Skin of body (tissue), 2 donors: Measurements from ENCODE around the gene SYK. TPM values are rescaled to one million over a fixed set of nuclear protein-coding genes. Genes with fewer than 3 reads are reported as not detected.

Experiments used
- DNase-seq: peaks from one replicate; lab custom pipeline; 2025; lab: John Stamatoyannopoulos, UW
- total RNA-seq: library from RNA; depleted of rRNA; stranded (reverse); fragments of >200 nt; gene quantifications from one replicate; pipeline ENCODE4 v1.2.3, GENCODE V29; 2014

SYK gene
- total RNA-seq, 1 donor from 2014 or later: 10.2 TPM

- no peak for DNase-seq
Measured at GRCh38 chr9:90822866-90823265, 21.2 kb downstream of the SYK start.

GRCh38 chr9:90825586-90825985 lies 24.0 kb downstream of the SYK start:
- no peak for DNase-seq

GRCh38 chr9:90826326-90827020 lies 24.9 kb downstream of the SYK start:
- DNase-seq: no peak

- no peak for DNase-seq
Measured at GRCh38 chr9:90827181-90827871, 25.7 kb downstream of the SYK start.

- DNase-seq: no peak
Measured at GRCh38 chr9:90830051-90830450, 28.4 kb downstream of the SYK start.

GRCh38 chr9:90830977-90831376 lies 29.4 kb downstream of the SYK start:
- DNase-seq: no peak

- no peak for DNase-seq
Measured at GRCh38 chr9:90832261-90832660, 30.6 kb downstream of the SYK start.

GRCh38 chr9:90834828-90835595 lies 33.4 kb downstream of the SYK start:
- no peak for DNase-seq

- DNase-seq: no peak
Measured at GRCh38 chr9:90836411-90837080, 34.9 kb downstream of the SYK start.

- no peak for DNase-seq
Measured at GRCh38 chr9:90838098-90838497, 36.5 kb downstream of the SYK start.

- DNase-seq: no peak
Measured at GRCh38 chr9:90838581-90839154, 37.0 kb downstream of the SYK start.

GRCh38 chr9:90839183-90839728 lies 37.6 kb downstream of the SYK start:
- DNase-seq: no peak

GRCh38 chr9:90840696-90841095 lies 39.1 kb downstream of the SYK start:
- DNase-seq: no peak

- DNase-seq: no peak
Measured at GRCh38 chr9:90841213-90841612, 39.6 kb downstream of the SYK start.

GRCh38 chr9:90841615-90842014 lies 40.0 kb downstream of the SYK start:
- DNase-seq: no peak

- no peak for DNase-seq
Measured at GRCh38 chr9:90842176-90842777, 40.7 kb downstream of the SYK start.

- no peak for DNase-seq
Measured at GRCh38 chr9:90842996-90843395, 41.4 kb downstream of the SYK start.

- DNase-seq: no peak
Measured at GRCh38 chr9:90843525-90843924, 41.9 kb downstream of the SYK start.

- DNase-seq: no peak
Measured at GRCh38 chr9:90844326-90844725, 42.7 kb downstream of the SYK start.

GRCh38 chr9:90846770-90847419 lies 45.3 kb downstream of the SYK start:
- DNase-seq: no peak
